ENCODE results near the gene ZNF749. TPM values are rescaled to one million over a fixed set of nuclear protein-coding genes. Genes with fewer than 3 reads are reported as not detected.

The ZNF749 gene
- total and polyA plus RNA-seq, 11 donors, result 1.2 to 17.4 (median 3.7) TPM

- ATAC-seq (peak; percentile 99 to 100 (median 100)), DNase-seq (peak; percentile 94 to 96 (median 95))
- WGBS, 4 donors, result 0% methylated on average over 51 to 55 of the region's 55 CpGs
- intact Hi-C loops (cut with DNase I), result loop anchor here in 2 of 10 donors (2.0 to 10.0 kb wide), 2 partner anchors 24 to 744 kb away; partner anchors contain the start of genes ZNF329 (in 1 of the 2) and ZNF749 (in 1 of the 2)
- H3K36me3 ChIP-seq, result peaks cover 0 to 34% (median 24%) of the 10 kb centered on the region in 9 donors
- peak within 1 kb of the TSS; percentile 73 to 98 (median 88) for H3K4me3 ChIP-seq
- H3K27me3 ChIP-seq, result no peaks in the 10 kb centered on the region
- TF ChIP-seq POLR2A (IDR thresholded peaks at IDR 0.05), result peak in 1 of 2 donors; percentile 71
- no peak for TF ChIP-seq CTCF (IDR thresholded peaks at IDR 0.05)
- peaks cover 0 to 37% (median 15%) of the 10 kb centered on the region in 12 donors for H3K4me1 ChIP-seq
- peaks cover 0 to 8% (median 0%) of the 10 kb centered on the region in 12 donors for H3K9me3 ChIP-seq
- H3K27ac ChIP-seq, result peak within 1 kb of the TSS; percentile 55 to 84 (median 80)
Measured at GRCh38 chr19:57410877-57411671, 24.1 kb upstream of the ZNF749 start, which contains the start of gene ZNF17. TSS of gene ZNF17 (plus strand) at chr19:57411161. CDS start at chr19:57413616, 2,455 bp downstream.

GRCh38 chr19:57419439-57419838 is 15.7 kb upstream of the ZNF749 start:
- Histone ChIP-seq H3K4me1 (no peaks in the 10 kb centered on the region), H3K27me3 (no peaks in the 10 kb centered on the region), H3K4me3 (no peak overlapping the region), H3K36me3 (peaks cover 2 to 70% (median 56%) of the 10 kb centered on the region in 9 donors), H3K27ac (no peak overlapping the region), H3K9me3 (peaks cover 0 to 84% (median 20%) of the 10 kb centered on the region in 12 donors)
- intact Hi-C loops (cut with DNase I), result loop anchor here in 1 of 10 donors (10.0 kb wide), 1 partner anchor 735 kb away; the partner anchor contains the start of gene ZNF329
- DNase-seq (no peak), ATAC-seq (no peak)
- WGBS, 4 donors, result 96 to 100% (median 97%) methylated on average over 4 of the region's 4 CpGs
- TF ChIP-seq CTCF (IDR thresholded peaks at IDR 0.05) (no peak), POLR2A (IDR thresholded peaks at IDR 0.05) (no peak)

- DNase-seq, result no peak
- intact Hi-C loops (cut with DNase I), result no loop called here
- ATAC-seq, result no peak
- TF ChIP-seq POLR2A (IDR thresholded peaks at IDR 0.05), result no peak
- no peak for TF ChIP-seq CTCF (IDR thresholded peaks at IDR 0.05)
- Histone ChIP-seq H3K27ac (no peak overlapping the region), H3K27me3 (no peaks in the 10 kb centered on the region), H3K4me3 (no peak overlapping the region), H3K4me1 (no peaks in the 10 kb centered on the region), H3K9me3 (peaks cover 0 to 90% (median 20%) of the 10 kb centered on the region in 12 donors), H3K36me3 (peaks cover 2 to 55% (median 45%) of the 10 kb centered on the region in 9 donors)
- 90 to 96% (median 95%) methylated on average over 3 of the region's 3 CpGs for WGBS, 4 donors
Measured at GRCh38 chr19:57421037-57421436, 14.1 kb upstream of the ZNF749 start.

Measured in heart left ventricle (tissue), 16 donors.